ENCODE measurements around the gene FAM228B.

GRCh38 chr2:24175631-24176187 is 52.4 kb downstream of the FAM228B start:
- TF ChIP-seq CTCF (IDR thresholded peaks at IDR 0.05) (no peak), POLR2A (IDR thresholded peaks at IDR 0.05) (no peak), EP300 (IDR thresholded peaks at IDR 0.05) (no peak)
